ENCODE data around the gene TSHZ1. TPM values are rescaled to one million over a fixed set of nuclear protein-coding genes. Genes with fewer than 3 reads are reported as not detected.
A peak's percentile ranks its signal among the peaks of the same experiment; 100 is the strongest.
"Not testable (repeated sequence)": the region's sequence is repeated elsewhere in the genome, so short reads cannot be mapped to it uniquely, and the experiment has no call there.

Gene TSHZ1
- total and polyA plus RNA-seq, 9 donors = 16.0 to 31.8 (median 26.2) TPM

GRCh38 chr18:75319905-75320304, 109.3 kb downstream of the TSHZ1 start:
- H3K9me3 ChIP-seq (replicated peaks; ENCODE audit: control insufficient read depth, low read depth, low read length) = no peaks in the 10 kb centered on the region
- H3K36me3 ChIP-seq (ENCODE audit: control insufficient read depth, insufficient read depth, low read length) = no peaks in the 10 kb centered on the region
- peaks cover 2% of the 10 kb centered on the region for H3K4me1 ChIP-seq (ENCODE audit: control insufficient read depth, insufficient read depth, low read length)
- no peaks in the 10 kb centered on the region for H3K27me3 ChIP-seq (ENCODE audit: control insufficient read depth, insufficient read depth, low read length)
- no peak for DNase-seq
- 93% methylated on average over 3 of the region's 9 CpGs for WGBS (ENCODE audit: insufficient coverage)
- no peak overlapping the region for H3K4me3 ChIP-seq (ENCODE audit: low read length)
- no peak overlapping the region for H3K27ac ChIP-seq (ENCODE audit: low read length)

- no peak for DNase-seq
- no CpG with 5 or more reads among the region's 9 CpGs for WGBS (ENCODE audit: insufficient coverage)
- Histone ChIP-seq H3K9me3 (replicated peaks; ENCODE audit: control insufficient read depth, low read depth, low read length) (no peaks in the 10 kb centered on the region), H3K4me1 (ENCODE audit: control insufficient read depth, insufficient read depth, low read length) (peaks cover 2% of the 10 kb centered on the region), H3K4me3 (ENCODE audit: low read length) (no peak overlapping the region), H3K27me3 (ENCODE audit: control insufficient read depth, insufficient read depth, low read length) (no peaks in the 10 kb centered on the region), H3K27ac (ENCODE audit: low read length) (no peak overlapping the region), H3K36me3 (ENCODE audit: control insufficient read depth, insufficient read depth, low read length) (no peaks in the 10 kb centered on the region)
These were observed 109.9 kb downstream of the TSHZ1 start for GRCh38 chr18:75320506-75320905.

GRCh38 chr18:75321431-75321830, 110.8 kb downstream of the TSHZ1 start:
- Histone ChIP-seq H3K4me1 (ENCODE audit: control insufficient read depth, insufficient read depth, low read length) (peaks cover 2% of the 10 kb centered on the region), H3K4me3 (ENCODE audit: low read length) (no peak overlapping the region), H3K9me3 (replicated peaks; ENCODE audit: control insufficient read depth, low read depth, low read length) (peaks cover under 1% of the 10 kb centered on the region), H3K27ac (ENCODE audit: low read length) (no peak overlapping the region), H3K27me3 (ENCODE audit: control insufficient read depth, insufficient read depth, low read length) (no peaks in the 10 kb centered on the region), H3K36me3 (ENCODE audit: control insufficient read depth, insufficient read depth, low read length) (no peaks in the 10 kb centered on the region)
- WGBS (ENCODE audit: insufficient coverage) = 84% methylated on average over 5 of the region's 6 CpGs
- DNase-seq = no peak

- Histone ChIP-seq H3K4me3 (ENCODE audit: low read length) (no peak overlapping the region), H3K4me1 (ENCODE audit: control insufficient read depth, insufficient read depth, low read length) (peaks cover 2% of the 10 kb centered on the region), H3K27me3 (ENCODE audit: control insufficient read depth, insufficient read depth, low read length) (no peaks in the 10 kb centered on the region), H3K9me3 (replicated peaks; ENCODE audit: control insufficient read depth, low read depth, low read length) (peaks cover 6% of the 10 kb centered on the region), H3K27ac (ENCODE audit: low read length) (no peak overlapping the region), H3K36me3 (ENCODE audit: control insufficient read depth, insufficient read depth, low read length) (no peaks in the 10 kb centered on the region)
- DNase-seq = no peak
- 94% methylated on average over 11 of the region's 11 CpGs for WGBS (ENCODE audit: insufficient coverage)
These were observed 111.6 kb downstream of the TSHZ1 start for GRCh38 chr18:75322206-75322605.

- peaks cover 2% of the 10 kb centered on the region for H3K4me1 ChIP-seq (ENCODE audit: control insufficient read depth, insufficient read depth, low read length)
- H3K27me3 ChIP-seq (ENCODE audit: control insufficient read depth, insufficient read depth, low read length) = no peaks in the 10 kb centered on the region
- 20% methylated on average over 1 of the region's 8 CpGs for WGBS (ENCODE audit: insufficient coverage)
- peak; percentile 90 for DNase-seq
- peak overlapping the region; percentile 51 for H3K27ac ChIP-seq (ENCODE audit: low read length)
- peaks cover 12% of the 10 kb centered on the region for H3K9me3 ChIP-seq (replicated peaks; ENCODE audit: control insufficient read depth, low read depth, low read length)
- no peak overlapping the region for H3K4me3 ChIP-seq (ENCODE audit: low read length)
- H3K36me3 ChIP-seq (ENCODE audit: control insufficient read depth, insufficient read depth, low read length) = no peaks in the 10 kb centered on the region
These were observed 113.4 kb downstream of the TSHZ1 start for GRCh38 chr18:75323821-75324585.

GRCh38 chr18:75324686-75325257, 114.2 kb downstream of the TSHZ1 start:
- no CpG with 5 or more reads among the region's 2 CpGs for WGBS (ENCODE audit: insufficient coverage)

GRCh38 chr18:75329753-75330152, 119.2 kb downstream of the TSHZ1 start:
- H3K4me3 ChIP-seq (ENCODE audit: low read length); H3K36me3 ChIP-seq (ENCODE audit: control insufficient read depth, insufficient read depth, low read length); H3K27ac ChIP-seq (ENCODE audit: low read length); H3K4me1 ChIP-seq (ENCODE audit: control insufficient read depth, insufficient read depth, low read length); DNase-seq; H3K27me3 ChIP-seq (ENCODE audit: control insufficient read depth, insufficient read depth, low read length): not testable (repeated sequence)
- WGBS (ENCODE audit: insufficient coverage) = 100% methylated on average over 1 of the region's 2 CpGs
- H3K9me3 ChIP-seq (replicated peaks; ENCODE audit: control insufficient read depth, low read depth, low read length) = peaks cover 12% of the 10 kb centered on the region

More at GRCh38 chr18:75324686-75325257, 114.2 kb downstream of the TSHZ1 start:
- H3K27ac ChIP-seq (ENCODE audit: low read length) = no peak overlapping the region
- no peaks in the 10 kb centered on the region for H3K27me3 ChIP-seq (ENCODE audit: control insufficient read depth, insufficient read depth, low read length)
- H3K36me3 ChIP-seq (ENCODE audit: control insufficient read depth, insufficient read depth, low read length) = no peaks in the 10 kb centered on the region
- no peak overlapping the region for H3K4me3 ChIP-seq (ENCODE audit: low read length)
- peaks cover 2% of the 10 kb centered on the region for H3K4me1 ChIP-seq (ENCODE audit: control insufficient read depth, insufficient read depth, low read length)
- DNase-seq = no peak
- H3K9me3 ChIP-seq (replicated peaks; ENCODE audit: control insufficient read depth, low read depth, low read length) = peaks cover 12% of the 10 kb centered on the region

- no peak overlapping the region for H3K27ac ChIP-seq (ENCODE audit: low read length)
- H3K4me1 ChIP-seq (ENCODE audit: control insufficient read depth, insufficient read depth, low read length) = no peaks in the 10 kb centered on the region
- no peak for DNase-seq
- H3K27me3 ChIP-seq (ENCODE audit: control insufficient read depth, insufficient read depth, low read length) = no peaks in the 10 kb centered on the region
- no peak overlapping the region for H3K4me3 ChIP-seq (ENCODE audit: low read length)
- peaks cover 12% of the 10 kb centered on the region for H3K9me3 ChIP-seq (replicated peaks; ENCODE audit: control insufficient read depth, low read depth, low read length)
- WGBS (ENCODE audit: insufficient coverage) = no CpG with 5 or more reads among the region's 3 CpGs
- no peaks in the 10 kb centered on the region for H3K36me3 ChIP-seq (ENCODE audit: control insufficient read depth, insufficient read depth, low read length)
These were observed 119.7 kb downstream of the TSHZ1 start for GRCh38 chr18:75330308-75330707.

GRCh38 chr18:75334869-75335268, 124.3 kb downstream of the TSHZ1 start:
- Histone ChIP-seq H3K4me1 (ENCODE audit: control insufficient read depth, insufficient read depth, low read length) (no peaks in the 10 kb centered on the region), H3K9me3 (replicated peaks; ENCODE audit: control insufficient read depth, low read depth, low read length) (no peaks in the 10 kb centered on the region), H3K27ac (ENCODE audit: low read length) (no peak overlapping the region), H3K36me3 (ENCODE audit: control insufficient read depth, insufficient read depth, low read length) (no peaks in the 10 kb centered on the region), H3K4me3 (ENCODE audit: low read length) (no peak overlapping the region), H3K27me3 (ENCODE audit: control insufficient read depth, insufficient read depth, low read length) (no peaks in the 10 kb centered on the region)
- 79% methylated on average over 3 of the region's 5 CpGs for WGBS (ENCODE audit: insufficient coverage)
- DNase-seq = no peak

GRCh38 chr18:75335511-75335910, 124.9 kb downstream of the TSHZ1 start:
- no peak for DNase-seq
- Histone ChIP-seq H3K4me1 (ENCODE audit: control insufficient read depth, insufficient read depth, low read length) (no peaks in the 10 kb centered on the region), H3K9me3 (replicated peaks; ENCODE audit: control insufficient read depth, low read depth, low read length) (no peaks in the 10 kb centered on the region), H3K4me3 (ENCODE audit: low read length) (no peak overlapping the region), H3K36me3 (ENCODE audit: control insufficient read depth, insufficient read depth, low read length) (no peaks in the 10 kb centered on the region), H3K27ac (ENCODE audit: low read length) (no peak overlapping the region), H3K27me3 (ENCODE audit: control insufficient read depth, insufficient read depth, low read length) (no peaks in the 10 kb centered on the region)
- 100% methylated on average over 1 of the region's 6 CpGs for WGBS (ENCODE audit: insufficient coverage)

Data from muscle of leg (tissue), 11 donors.